ENCODE data around the gene SELE.
A peak's percentile ranks its signal among the peaks of the same experiment; 100 is the strongest.
"Not testable (repeated sequence)": the region's sequence is repeated elsewhere in the genome, so short reads cannot be mapped to it uniquely, and the experiment has no call there.

The SELE gene

DNA sequence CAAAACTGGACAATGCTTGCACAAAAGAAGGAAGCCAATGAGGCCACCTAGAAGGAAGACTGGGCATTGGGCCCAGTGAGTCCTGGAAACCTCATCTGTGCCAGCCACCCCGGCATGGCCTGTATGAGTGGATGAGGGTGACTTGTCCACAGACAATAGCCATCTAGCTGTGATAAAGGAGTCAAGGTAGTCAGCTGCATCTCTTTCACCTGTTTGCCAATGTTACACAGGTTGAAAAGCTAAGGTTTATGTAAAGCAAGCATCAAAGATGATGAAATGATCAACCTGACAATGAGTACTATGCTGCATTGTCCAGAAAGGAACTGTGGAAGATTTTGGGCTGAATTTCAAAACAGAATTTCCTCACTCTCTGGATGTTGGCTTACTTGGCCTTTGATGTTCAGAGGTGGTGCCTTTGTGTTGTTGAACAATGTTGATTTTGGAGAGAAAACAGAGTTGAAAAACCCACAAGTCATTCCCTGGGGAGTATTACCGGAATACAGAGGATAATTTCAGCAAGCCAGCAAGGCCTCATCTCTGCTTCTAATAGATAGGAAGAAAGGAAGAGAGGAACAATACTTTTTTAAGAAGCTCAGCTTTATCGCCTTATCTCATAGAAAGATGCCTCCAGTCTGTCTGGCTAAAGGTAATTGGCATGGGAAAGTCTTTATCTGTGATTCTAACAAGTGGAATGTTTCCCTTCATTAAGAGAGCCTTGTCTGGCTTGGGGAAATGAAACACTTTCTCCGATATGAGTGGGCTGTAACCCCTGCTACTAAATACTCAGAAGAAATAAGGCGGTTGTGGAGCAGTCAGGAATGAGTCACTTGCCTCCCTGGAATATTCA, 11.4 kb upstream of the SELE start:
- no peaks in the 10 kb centered on the region for H3K4me1 Mint-ChIP-seq (ENCODE audit: low read depth in 2 of 2)
- H3K36me3 Mint-ChIP-seq (ENCODE audit: insufficient read depth) = peaks cover 3% of the 10 kb centered on the region
- DNase-seq (no peak), ATAC-seq (replicated peaks) (no peak)
- no peak overlapping the region for H3K27ac Mint-ChIP-seq
- no peak overlapping the region for H3K4me3 Mint-ChIP-seq
- no peaks in the 10 kb centered on the region for H3K9me3 Mint-ChIP-seq
- peaks cover 24 to 35% of the 10 kb centered on the region in 2 donors for H3K27me3 Mint-ChIP-seq

GRCh38 chr1:169741666-169742394, 8.0 kb upstream of the SELE start:
- no peak overlapping the region for H3K27ac Mint-ChIP-seq
- H3K4me1 Mint-ChIP-seq (ENCODE audit: low read depth in 2 of 2) = no peaks in the 10 kb centered on the region

DNA sequence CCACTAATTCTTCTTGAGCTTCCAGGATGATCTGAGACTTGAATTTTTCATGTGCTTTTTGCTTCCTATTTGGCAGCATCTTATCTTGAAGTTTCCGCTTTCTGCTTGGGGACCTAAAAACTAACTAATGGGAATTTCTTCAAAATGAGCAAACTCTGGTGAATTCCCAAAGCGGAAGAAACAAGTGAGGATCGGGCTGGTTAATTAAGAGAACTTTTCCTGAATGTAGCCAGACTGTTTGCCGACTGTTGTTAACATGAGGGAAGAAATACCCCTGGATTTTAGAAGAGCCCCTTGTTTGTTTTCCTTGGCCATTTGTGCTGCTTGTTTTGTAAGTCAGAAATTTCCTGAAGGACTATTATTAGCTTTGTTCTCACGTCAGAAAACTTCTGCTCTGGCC, 6.1 kb upstream of the SELE start:
- Mint-ChIP-seq H3K27ac (no peak overlapping the region), H3K27me3 (peaks cover 48 to 49% of the 10 kb centered on the region in 2 donors), H3K4me3 (no peak overlapping the region), H3K4me1 (ENCODE audit: low read depth in 2 of 2) (no peaks in the 10 kb centered on the region), H3K9me3 (no peaks in the 10 kb centered on the region), H3K36me3 (ENCODE audit: insufficient read depth) (peaks cover 6% of the 10 kb centered on the region)
- ATAC-seq (replicated peaks) = no peak
- no peak for DNase-seq

More at GRCh38 chr1:169741666-169742394, 8.0 kb upstream of the SELE start:
- Mint-ChIP-seq H3K36me3 (ENCODE audit: insufficient read depth) (peaks cover 6% of the 10 kb centered on the region), H3K9me3 (no peaks in the 10 kb centered on the region), H3K27me3 (peaks cover 44 to 50% of the 10 kb centered on the region in 2 donors), H3K4me3 (no peak overlapping the region)
- no peak for ATAC-seq (replicated peaks)
- no peak for DNase-seq

DNA sequence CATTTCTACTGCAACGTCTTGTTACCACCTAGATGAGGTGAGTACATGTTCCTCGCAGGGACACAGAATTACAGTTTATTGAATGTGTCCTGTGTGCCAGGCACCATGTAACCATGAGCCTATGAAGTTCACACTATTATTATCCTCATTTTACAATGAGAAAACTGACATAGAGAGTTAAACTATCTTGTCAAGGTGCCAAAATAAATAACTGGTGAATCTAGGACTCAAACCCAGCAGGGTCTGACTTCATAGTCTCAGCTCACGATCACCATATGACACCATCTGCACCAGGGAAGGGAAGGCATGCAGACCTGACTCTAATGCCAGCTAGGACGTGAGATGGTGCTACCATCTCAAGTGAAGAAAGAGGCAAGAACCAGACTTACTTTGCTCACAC, 2.4 kb downstream of the SELE start:
- no peaks in the 10 kb centered on the region for H3K36me3 Mint-ChIP-seq (ENCODE audit: insufficient read depth)
- H3K4me3 Mint-ChIP-seq = no peak overlapping the region
- ATAC-seq (replicated peaks) (no peak), DNase-seq (no peak)
- H3K4me1 Mint-ChIP-seq (ENCODE audit: low read depth in 2 of 2) = no peaks in the 10 kb centered on the region
- no peak overlapping the region for H3K27ac Mint-ChIP-seq
- H3K27me3 Mint-ChIP-seq = peaks cover 44 to 73% of the 10 kb centered on the region in 2 donors
- no peaks in the 10 kb centered on the region for H3K9me3 Mint-ChIP-seq

- no peak overlapping the region for H3K27ac Mint-ChIP-seq
- H3K4me1 Mint-ChIP-seq (ENCODE audit: low read depth in 2 of 2) = no peaks in the 10 kb centered on the region
- H3K4me3 Mint-ChIP-seq = no peak overlapping the region
- H3K27me3 Mint-ChIP-seq = peaks cover 44 to 75% of the 10 kb centered on the region in 2 donors
- H3K36me3 Mint-ChIP-seq (ENCODE audit: insufficient read depth) = no peaks in the 10 kb centered on the region
- DNase-seq (no peak), ATAC-seq (replicated peaks) (no peak)
- no peaks in the 10 kb centered on the region for H3K9me3 Mint-ChIP-seq
Measured at GRCh38 chr1:169729991-169730390, 3.9 kb downstream of the SELE start.

DNA sequence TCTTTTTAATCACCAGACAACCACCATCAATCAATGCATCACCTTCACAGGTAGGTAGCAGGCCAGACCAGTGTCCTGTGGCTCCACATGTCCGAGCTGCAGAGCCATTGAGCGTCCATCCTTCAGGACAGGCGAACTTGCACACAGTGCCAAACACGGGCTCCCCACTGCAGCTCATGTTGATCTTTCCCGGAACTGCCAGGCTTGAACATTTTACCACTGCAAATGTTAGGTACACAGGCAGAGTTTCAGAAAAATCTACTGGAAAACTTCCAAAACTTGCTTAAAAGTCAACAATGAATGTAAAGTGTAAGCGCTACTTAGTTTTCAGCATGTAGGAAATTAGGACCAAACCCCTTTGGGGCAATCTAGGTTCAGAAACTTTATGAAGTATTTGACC, 6.6 kb downstream of the SELE start:
- no peak overlapping the region for H3K4me3 Mint-ChIP-seq
- H3K36me3 Mint-ChIP-seq (ENCODE audit: insufficient read depth) = no peaks in the 10 kb centered on the region
- ATAC-seq (replicated peaks) (no peak), DNase-seq (no peak)
- peaks cover 28 to 58% of the 10 kb centered on the region in 2 donors for H3K27me3 Mint-ChIP-seq
- H3K9me3 Mint-ChIP-seq = no peaks in the 10 kb centered on the region
- H3K4me1 Mint-ChIP-seq (ENCODE audit: low read depth in 2 of 2) = no peaks in the 10 kb centered on the region
- H3K27ac Mint-ChIP-seq = no peak overlapping the region

- no peaks in the 10 kb centered on the region for H3K36me3 Mint-ChIP-seq (ENCODE audit: insufficient read depth)
- H3K9me3 Mint-ChIP-seq = no peaks in the 10 kb centered on the region
- no peak for ATAC-seq (replicated peaks)
- peaks cover 27 to 57% of the 10 kb centered on the region in 2 donors for H3K27me3 Mint-ChIP-seq
- H3K4me3 Mint-ChIP-seq = no peak overlapping the region
- no peak overlapping the region for H3K27ac Mint-ChIP-seq
- no peaks in the 10 kb centered on the region for H3K4me1 Mint-ChIP-seq (ENCODE audit: low read depth in 2 of 2)
- no peak for DNase-seq
Measured at GRCh38 chr1:169726851-169727250, 7.0 kb downstream of the SELE start.

- no peak for ATAC-seq (replicated peaks)
- Mint-ChIP-seq H3K27ac (no peak overlapping the region), H3K36me3 (ENCODE audit: insufficient read depth) (no peaks in the 10 kb centered on the region), H3K4me1 (ENCODE audit: low read depth in 2 of 2) (no peaks in the 10 kb centered on the region), H3K4me3 (no peak overlapping the region), H3K27me3 (peaks cover 27 to 57% of the 10 kb centered on the region in 2 donors), H3K9me3 (no peaks in the 10 kb centered on the region)
- no peak for DNase-seq
Measured at GRCh38 chr1:169725930-169726329, 7.9 kb downstream of the SELE start.

GRCh38 chr1:169724168-169724567, 9.7 kb downstream of the SELE start:
- ATAC-seq (replicated peaks) = no peak
- Mint-ChIP-seq H3K27me3 (peaks cover 19 to 40% of the 10 kb centered on the region in 2 donors), H3K9me3 (no peaks in the 10 kb centered on the region), H3K4me3 (no peak overlapping the region), H3K36me3 (ENCODE audit: insufficient read depth) (no peaks in the 10 kb centered on the region), H3K27ac (no peak overlapping the region), H3K4me1 (ENCODE audit: low read depth in 2 of 2) (no peaks in the 10 kb centered on the region)
- DNase-seq = no peak

GRCh38 chr1:169723763-169724162, 10.1 kb downstream of the SELE start:
- Mint-ChIP-seq H3K4me1 (ENCODE audit: low read depth in 2 of 2) (no peaks in the 10 kb centered on the region), H3K4me3 (no peak overlapping the region), H3K27ac (no peak overlapping the region), H3K9me3 (no peaks in the 10 kb centered on the region), H3K36me3 (ENCODE audit: insufficient read depth) (no peaks in the 10 kb centered on the region), H3K27me3 (peaks cover 18 to 40% of the 10 kb centered on the region in 2 donors)
- ATAC-seq (replicated peaks) (no peak), DNase-seq (no peak)

DNA sequence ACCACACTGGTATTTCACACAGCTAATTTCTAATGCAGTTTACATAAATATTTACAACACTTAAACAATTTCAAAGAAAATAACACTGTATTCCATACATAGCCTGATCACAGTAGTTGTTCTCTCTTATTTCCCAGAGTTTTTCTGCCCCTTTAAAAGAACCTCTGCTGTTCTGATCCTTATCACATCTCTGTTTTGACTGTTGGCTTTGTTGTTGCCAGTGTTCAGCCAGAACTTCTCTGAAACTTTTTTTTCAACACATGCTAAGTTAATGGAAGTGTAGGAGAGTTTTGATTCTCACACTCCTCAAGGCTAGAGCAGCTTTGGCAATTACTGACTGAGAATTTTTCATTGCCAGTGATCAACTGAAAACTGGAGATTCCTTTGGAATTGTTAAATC, 11.1 kb downstream of the SELE start:
- no peak for DNase-seq
- H3K4me1 Mint-ChIP-seq (ENCODE audit: low read depth in 2 of 2) = no peaks in the 10 kb centered on the region
- H3K36me3 Mint-ChIP-seq (ENCODE audit: insufficient read depth) = no peaks in the 10 kb centered on the region
- H3K27me3 Mint-ChIP-seq = peaks cover 23 to 39% of the 10 kb centered on the region in 2 donors
- H3K4me3 Mint-ChIP-seq = no peak overlapping the region
- no peak for ATAC-seq (replicated peaks)
- no peaks in the 10 kb centered on the region for H3K9me3 Mint-ChIP-seq
- H3K27ac Mint-ChIP-seq = no peak overlapping the region

DNA sequence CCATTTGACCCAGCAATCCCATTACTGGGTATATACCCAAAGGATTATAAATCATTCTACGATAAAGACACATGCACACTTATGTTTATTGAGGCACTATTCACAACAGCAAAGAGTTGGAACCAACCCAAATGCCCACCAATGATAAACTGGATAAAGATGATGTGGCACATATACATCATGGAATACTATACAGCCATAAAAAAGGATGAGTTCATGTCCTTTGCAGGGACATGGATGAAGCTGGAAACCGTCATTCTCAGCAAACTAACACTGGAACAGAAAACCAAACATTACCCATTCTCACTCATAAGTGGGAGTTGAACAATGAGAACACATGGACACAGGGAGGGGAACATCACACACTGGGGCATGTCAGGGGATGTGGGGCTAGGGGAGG, 18.8 kb downstream of the SELE start:
- H3K4me3 Mint-ChIP-seq; DNase-seq; H3K27ac Mint-ChIP-seq; H3K9me3 Mint-ChIP-seq; H3K36me3 Mint-ChIP-seq (ENCODE audit: insufficient read depth); ATAC-seq (replicated peaks): not testable (repeated sequence)
- H3K4me1 Mint-ChIP-seq (ENCODE audit: low read depth in 2 of 2) = peaks cover 10 to 11% of the 10 kb centered on the region in 2 donors
- H3K27me3 Mint-ChIP-seq = peaks cover 29 to 36% of the 10 kb centered on the region in 2 donors

DNA sequence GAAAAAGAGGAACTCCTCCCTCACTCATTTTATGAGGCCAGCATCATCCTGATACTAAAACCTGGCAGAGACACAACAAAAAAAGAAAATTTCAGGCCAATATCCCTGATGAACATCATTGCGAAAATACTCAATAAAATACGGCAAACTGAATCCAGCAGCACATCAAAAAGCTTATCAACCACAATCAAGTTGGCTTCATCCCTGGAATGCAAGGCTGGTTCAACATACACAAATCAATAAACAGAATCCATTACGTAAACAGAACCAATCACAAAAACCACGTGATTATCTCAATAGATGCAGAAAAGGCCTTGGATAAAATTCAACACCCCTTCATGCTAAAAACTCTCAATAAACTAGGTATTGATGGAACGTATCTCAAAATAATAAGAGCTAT, 20.8 kb downstream of the SELE start:
- not testable (repeated sequence) for DNase-seq; H3K27ac Mint-ChIP-seq; H3K36me3 Mint-ChIP-seq (ENCODE audit: insufficient read depth); ATAC-seq (replicated peaks); H3K4me3 Mint-ChIP-seq; H3K9me3 Mint-ChIP-seq
- Mint-ChIP-seq H3K27me3 (peaks cover 20 to 24% of the 10 kb centered on the region in 2 donors), H3K4me1 (ENCODE audit: low read depth in 2 of 2) (peaks cover 20 to 26% of the 10 kb centered on the region in 2 donors)

DNA sequence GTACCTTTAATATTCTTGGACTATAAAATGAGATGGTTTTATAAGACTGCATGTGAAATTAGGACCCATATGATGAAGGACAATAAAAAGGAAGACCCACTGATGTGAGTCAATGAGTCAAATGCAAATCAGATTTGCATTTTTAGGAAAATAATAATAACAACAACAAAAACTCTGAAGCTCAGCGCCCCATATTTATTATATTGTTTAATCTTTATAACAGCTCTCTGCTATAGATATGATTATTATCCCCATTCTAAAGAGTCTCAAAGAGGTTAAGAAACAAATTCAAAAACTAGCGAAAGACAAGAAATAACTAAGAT, 21.6 kb downstream of the SELE start:
- peak overlapping the region; percentile 75 to 78 for H3K27ac Mint-ChIP-seq
- peaks cover 20 to 23% of the 10 kb centered on the region in 2 donors for H3K27me3 Mint-ChIP-seq
- no peaks in the 10 kb centered on the region for H3K36me3 Mint-ChIP-seq (ENCODE audit: insufficient read depth)
- ATAC-seq (replicated peaks) (no peak), DNase-seq (no peak)
- peaks cover 22 to 28% of the 10 kb centered on the region in 2 donors for H3K4me1 Mint-ChIP-seq (ENCODE audit: low read depth in 2 of 2)
- H3K9me3 Mint-ChIP-seq = peaks cover 0 to 2% of the 10 kb centered on the region in 2 donors
- peak overlapping the region in 1 of 2 donors; percentile 84 for H3K4me3 Mint-ChIP-seq
